SH-SY5Y (cell line): Measurements from ENCODE around the gene CPN1.

Source experiments
- GATA2 ChIP-seq: IDR thresholded peaks from 2 replicates; pipeline ENCODE4 v1.6.1; 2011; ENCODE audit warnings: mild to moderate bottlenecking, low read depth, low read length
- GATA3 ChIP-seq: IDR thresholded peaks from 2 replicates; pipeline ENCODE4 v1.6.1; 2011; ENCODE audit warnings: low read depth, mild to moderate bottlenecking, low read length, moderate library complexity

- TF ChIP-seq GATA2 (no peak), GATA3 (no peak)
These were observed 47.8 kb downstream of the CPN1 start for GRCh38 chr10:100033766-100034418.
